ENCODE results near the gene PTGR3.

Gene PTGR3

GRCh38 chr18:75165926-75166325, 43.0 kb downstream of the PTGR3 start:
- DNase-seq = no peak

- DNase-seq = no peak
Observed at GRCh38 chr18:75164479-75164878, 44.5 kb downstream of the PTGR3 start.

DNA sequence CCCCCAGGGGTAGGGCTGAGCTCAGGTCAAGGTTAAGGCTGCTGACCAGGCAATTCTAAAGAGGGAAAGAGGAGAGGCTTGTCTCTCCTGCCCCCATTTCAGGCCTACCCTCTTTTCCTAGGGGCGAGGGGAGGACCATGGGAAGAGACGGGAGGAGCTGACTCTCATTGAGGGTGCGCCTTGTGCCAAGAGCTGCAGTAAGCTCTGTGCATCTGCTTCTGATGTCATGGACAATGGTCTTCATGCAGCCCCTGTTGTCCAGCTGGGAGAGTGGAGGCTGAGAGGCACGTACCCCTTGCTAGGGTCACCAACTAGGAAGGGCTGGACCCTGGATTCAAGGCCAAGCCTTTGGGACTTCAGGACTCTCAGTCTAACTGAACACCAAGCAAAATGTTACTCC, 45.2 kb downstream of the PTGR3 start:
- no peak for DNase-seq

- no peak for DNase-seq
Observed at GRCh38 chr18:75162978-75163377, 46.0 kb downstream of the PTGR3 start.

GRCh38 chr18:75162467-75162866, 46.5 kb downstream of the PTGR3 start:
- no peak for DNase-seq

- DNase-seq = no peak
Observed at GRCh38 chr18:75161256-75162028, 47.5 kb downstream of the PTGR3 start.

DNA sequence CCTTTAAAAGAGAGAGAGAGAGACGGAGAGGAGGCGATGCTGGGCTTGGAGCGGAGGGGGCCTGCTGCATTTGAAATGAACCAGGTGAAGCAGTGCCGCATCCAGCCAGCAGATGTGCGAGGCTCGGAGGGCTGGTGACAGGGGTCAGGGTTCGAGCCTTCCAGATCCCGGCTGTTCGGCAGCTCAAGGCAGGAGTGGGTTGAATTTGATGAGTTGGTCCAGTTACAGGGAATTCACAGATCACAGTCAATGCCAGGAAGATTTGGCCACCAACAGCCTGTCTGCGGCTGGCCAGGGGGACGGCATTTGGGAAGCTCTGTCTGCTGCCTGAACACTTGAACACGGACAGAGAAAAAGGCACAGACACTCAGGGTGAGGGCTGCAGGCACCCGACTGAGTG, 48.6 kb downstream of the PTGR3 start:
- no peak for DNase-seq

DNA sequence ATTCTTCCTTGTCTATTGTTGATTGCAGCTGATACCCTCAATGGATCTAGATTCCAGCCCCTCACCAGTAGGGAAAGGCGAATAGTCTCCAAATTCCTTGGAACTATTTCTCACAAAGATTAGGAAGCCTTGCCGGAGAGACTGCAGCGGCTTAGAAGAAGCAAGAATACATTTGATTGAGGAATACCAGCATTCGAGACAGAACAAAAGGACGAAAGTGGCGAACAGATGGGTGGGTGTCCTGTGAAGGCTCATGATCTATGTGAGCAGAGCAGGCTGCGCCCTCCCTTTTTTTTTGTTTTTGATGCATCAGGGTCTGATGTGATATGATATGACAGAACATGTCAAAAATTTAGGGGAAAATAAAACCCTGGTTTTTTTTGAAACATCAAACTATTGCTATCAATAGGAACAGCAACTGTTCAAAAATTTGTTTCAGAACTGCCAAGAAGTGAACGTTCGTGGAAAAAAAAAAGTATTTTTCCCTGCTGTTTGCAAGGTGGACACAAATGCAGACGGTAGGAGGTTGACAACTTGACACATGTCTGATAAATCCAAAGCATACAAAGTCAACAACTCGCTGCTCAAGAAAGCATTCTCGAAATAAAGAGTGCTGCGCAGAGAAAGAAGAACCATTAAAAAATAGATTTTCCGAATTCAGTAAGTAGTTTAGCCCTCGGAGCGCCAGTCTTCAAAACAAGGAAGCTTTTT, 49.1 kb downstream of the PTGR3 start:
- no peak for DNase-seq

DNA sequence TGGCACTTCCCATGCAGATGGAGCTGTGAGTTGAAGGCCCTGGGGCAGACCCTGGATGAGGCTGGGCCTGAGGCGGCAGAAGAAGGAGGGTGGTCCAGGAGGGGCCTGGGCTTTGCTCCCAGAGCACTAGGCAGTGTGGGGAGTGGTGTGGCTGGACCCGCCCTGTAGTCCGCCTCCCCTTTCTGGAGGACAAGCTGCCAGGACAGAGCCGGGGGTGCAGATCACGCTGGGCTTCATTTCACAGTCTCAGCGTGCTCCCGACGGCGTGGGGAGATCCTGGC, 49.8 kb downstream of the PTGR3 start:
- no peak for DNase-seq

Measured in fibroblast of skin of right quadriceps (primary cell).